Liver (tissue), 9 donors: ENCODE results near the gene PSG7. TPM values are rescaled to one million over a fixed set of nuclear protein-coding genes. Genes with fewer than 3 reads are reported as not detected.
"Not testable (repeated sequence)": the region's sequence is repeated elsewhere in the genome, so short reads cannot be mapped to it uniquely, and the experiment has no call there.

Experiments
- DNase-seq: peaks from one replicate; pipeline ENCODE4 v3.0.0-alpha.2; 2017; ENCODE audit warnings: low spot score
- H3K27ac ChIP-seq, 2 donors: one replicate each; pipeline ENCODE4 v1.7.0; 2013; ENCODE audit warnings: inconsistent platforms in 2 of 2, low read length in 2 of 2, control low read depth in 1 of 2, low read depth in 1 of 2, mild to moderate bottlenecking in 1 of 2
- H3K27me3 ChIP-seq, 4 donors: one replicate each; pipeline versions ENCODE4 v1.6.1 to v1.7.0; 2013; ENCODE audit warnings: low read length in 3 of 4, inconsistent platforms in 1 of 4, mild to moderate bottlenecking in 1 of 4, moderate library complexity in 1 of 4; ENCODE audit not compliant: control insufficient read depth in 4 of 4, insufficient read depth in 4 of 4
- H3K36me3 ChIP-seq, 4 donors: one replicate each; pipeline versions ENCODE4 v1.6.1 to v1.7.0; 2013; ENCODE audit warnings: low read length in 3 of 4, mild to moderate bottlenecking in 3 of 4, low read depth in 1 of 4, moderate library complexity in 1 of 4; ENCODE audit not compliant: control insufficient read depth in 4 of 4, insufficient read depth in 3 of 4
- H3K4me1 ChIP-seq, 4 donors: one replicate each; pipeline versions ENCODE4 v1.6.1 to v1.7.0; 2013; ENCODE audit warnings: low read length in 3 of 4, mild to moderate bottlenecking in 3 of 4, moderate library complexity in 1 of 4; ENCODE audit not compliant: control insufficient read depth in 4 of 4, insufficient read depth in 4 of 4
- H3K4me3 ChIP-seq, 3 donors: one replicate each; pipeline versions ENCODE4 v1.6.1 to v1.7.0; 2013; ENCODE audit warnings: low read length in 3 of 3, control low read depth in 1 of 3, low read depth in 1 of 3, mild to moderate bottlenecking in 1 of 3
- H3K9ac ChIP-seq, 2 donors: one replicate each; pipeline ENCODE4 v1.7.0; 2013; ENCODE audit warnings: low read length in 2 of 2, mild to moderate bottlenecking in 2 of 2, moderate library complexity in 2 of 2, control low read depth in 1 of 2, low read depth in 1 of 2
- H3K9me3 ChIP-seq, 4 donors: one replicate each; pipeline versions ENCODE4 v1.6.1 to v1.7.0; 2013; ENCODE audit warnings: low read length in 3 of 4; ENCODE audit not compliant: control insufficient read depth in 4 of 4
- WGBS: extraction: QIAGEN DNeasy Blood & Tissue Kit; methylation state at CpG from one replicate; pipeline ENCODE4 v1.1.7; 2013; 5-methylcytosine and 5-hydroxymethylcytosine counted together
- polyA plus RNA-seq, 2 donors: library from polyadenylated mRNA; stranded (reverse) in 1 of 2; unstranded in 1 of 2; fragments of 200-250 nt in 1 of 2; fragments of >200 nt in 1 of 2; fragmentation: Nextera tagmentation in 1 of 2; extraction: Ambion mirVana in 1 of 2; gene quantifications; one replicate each; pipeline versions ENCODE4 v1.2.1 to v1.2.3, GENCODE V29; 2013 to 2015
- total RNA-seq, 2 donors: library from RNA; depleted of rRNA; stranded (reverse); fragments of >200 nt; gene quantifications; one replicate each; pipeline ENCODE4 v1.2.3, GENCODE V29; 2014
- donor health status: healthy.
- donor health status: healthy.
- donor health status: healthy.
- donor health status: healthy.
- donor health status: healthy.

The PSG7 gene
- total and polyA plus RNA-seq, 4 donors = not detected

DNA sequence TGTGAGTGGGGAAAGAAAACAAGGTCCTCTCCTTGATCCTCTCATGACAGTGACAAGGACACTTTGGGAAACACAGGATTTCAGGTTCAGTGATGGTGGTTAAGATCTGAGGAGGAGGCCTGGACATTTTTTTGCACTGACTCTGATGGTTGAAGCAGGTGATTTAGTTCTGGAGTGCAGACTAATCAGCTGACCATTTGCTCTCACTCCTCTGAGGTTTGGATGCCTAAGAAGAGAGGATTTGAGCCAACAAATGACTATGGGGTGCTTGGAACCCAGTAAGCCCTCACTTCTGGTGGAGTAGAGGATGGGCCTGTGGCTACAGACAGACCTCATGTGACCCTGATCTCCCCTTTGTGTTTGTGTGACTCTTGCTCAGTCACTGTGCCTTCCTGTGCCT, 60.4 kb downstream of the PSG7 start:
- not testable (repeated sequence) for DNase-seq, H3K9ac ChIP-seq, H3K36me3 ChIP-seq

DNA sequence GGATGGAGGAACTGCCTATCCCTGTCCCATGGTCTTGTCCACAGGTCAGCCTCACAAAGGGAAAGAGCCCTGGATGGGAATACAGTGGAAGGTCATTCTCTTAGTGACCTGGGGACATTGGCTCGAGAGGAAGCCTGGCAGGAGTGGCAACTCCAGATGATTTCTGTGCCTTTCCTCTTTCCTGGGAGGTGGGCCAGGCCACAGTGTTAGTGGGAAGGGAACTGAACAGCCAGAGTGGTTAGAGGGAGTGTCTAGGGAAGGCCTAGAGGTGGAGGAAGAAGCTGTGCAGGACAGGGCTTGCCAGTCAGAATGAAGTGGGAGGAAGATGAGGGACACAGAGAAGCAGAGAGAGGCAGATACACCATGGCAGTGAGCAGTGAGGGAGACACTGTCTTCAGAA, 61.1 kb downstream of the PSG7 start:
- 42% methylated on average over 1 of the region's 1 CpG for WGBS
- not testable (repeated sequence) for H3K27ac ChIP-seq, H3K4me1 ChIP-seq, H3K9me3 ChIP-seq, DNase-seq, H3K27me3 ChIP-seq, H3K9ac ChIP-seq, H3K4me3 ChIP-seq, H3K36me3 ChIP-seq

More for the DNA sequence above, 60.4 kb downstream of the PSG7 start:
- not testable (repeated sequence) for H3K4me1 ChIP-seq, H3K27ac ChIP-seq, H3K9me3 ChIP-seq, H3K4me3 ChIP-seq, H3K27me3 ChIP-seq

DNA sequence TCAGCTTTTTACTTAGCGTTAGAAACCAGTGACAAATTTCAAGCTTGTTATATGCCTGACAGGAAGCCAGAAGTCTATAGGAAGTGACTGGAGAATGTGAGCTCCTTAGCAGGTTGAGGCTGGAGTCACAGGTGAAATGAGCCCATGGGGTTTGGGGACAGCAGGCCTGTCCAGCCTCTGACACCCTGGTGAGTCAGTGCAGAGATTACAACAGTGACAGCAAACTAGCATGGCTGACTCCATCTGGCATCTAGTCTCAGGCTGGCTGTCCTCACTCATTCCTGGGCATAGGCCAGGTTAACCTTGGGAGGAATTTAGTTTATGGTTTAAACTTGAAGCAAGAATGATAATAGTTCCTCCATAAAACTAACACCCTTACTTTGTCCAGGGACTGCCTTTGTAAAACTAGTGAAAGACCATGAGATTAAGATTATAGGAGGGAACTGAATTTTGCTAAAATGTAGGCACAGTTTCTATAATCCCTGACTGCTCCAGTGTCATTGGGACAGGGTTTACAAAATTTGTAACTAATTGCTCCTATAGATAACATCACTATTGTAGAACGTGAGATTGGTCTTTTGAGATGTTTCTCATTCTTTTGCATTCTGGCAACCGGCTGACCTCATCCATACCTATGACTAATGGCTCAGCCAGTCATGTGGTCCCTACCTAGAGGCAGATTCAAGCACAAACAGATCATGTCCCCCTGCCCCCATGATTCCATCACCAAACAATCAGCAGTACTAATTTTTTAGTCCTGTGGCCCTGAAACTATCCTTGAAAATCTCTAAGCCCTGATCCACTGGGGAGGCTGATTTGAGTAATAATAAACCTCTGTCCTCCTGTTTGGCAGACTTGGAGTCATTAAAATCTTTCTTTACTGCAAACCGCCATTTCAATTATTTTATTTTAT, 61.9 kb downstream of the PSG7 start:
- H3K36me3 ChIP-seq, H3K9me3 ChIP-seq, H3K4me1 ChIP-seq, H3K4me3 ChIP-seq, H3K9ac ChIP-seq, H3K27ac ChIP-seq, DNase-seq, H3K27me3 ChIP-seq: not testable (repeated sequence)
- WGBS = 70% methylated on average over 4 of the region's 4 CpGs

GRCh38 chr19:42874136-42874535, 62.9 kb downstream of the PSG7 start:
- H3K4me1 ChIP-seq, H3K4me3 ChIP-seq, DNase-seq, H3K9me3 ChIP-seq, H3K27ac ChIP-seq, H3K36me3 ChIP-seq, H3K27me3 ChIP-seq, H3K9ac ChIP-seq: not testable (repeated sequence)
- WGBS = 79% methylated on average over 3 of the region's 3 CpGs

Other genes with a start within 250 kb of the PSG7 start
- gene PSG3, start 196.7 kb downstream of the PSG7 start, total RNA-seq = not detected
- gene PSG3, start 196.7 kb downstream of the PSG7 start, polyA plus RNA-seq = not detected
- gene PSG8, start 171.5 kb downstream of the PSG7 start, total RNA-seq = not detected
- gene PSG8, start 171.5 kb downstream of the PSG7 start, polyA plus RNA-seq = not detected
- not detected for gene PSG1, start 57.5 kb downstream of the PSG7 start, total RNA-seq
- gene PSG1, start 57.5 kb downstream of the PSG7 start, polyA plus RNA-seq = not detected
- gene PSG6, start 19.3 kb downstream of the PSG7 start, total RNA-seq = not detected
- not detected for gene PSG6, start 19.3 kb downstream of the PSG7 start, polyA plus RNA-seq
- gene PSG11, start 89.3 kb upstream of the PSG7 start, total RNA-seq = not detected
- not detected for gene PSG11, start 89.3 kb upstream of the PSG7 start, polyA plus RNA-seq
- not detected for gene PSG2, start 145.5 kb upstream of the PSG7 start, total RNA-seq
- not detected for gene PSG2, start 145.5 kb upstream of the PSG7 start, polyA plus RNA-seq
- gene PSG5, start 249.3 kb upstream of the PSG7 start, total RNA-seq = not detected
- not detected for gene PSG5, start 249.3 kb upstream of the PSG7 start, polyA plus RNA-seq